GM12892 (cell line): Measurements from ENCODE around the gene TMEM109.

Source experiments
- POLR2A ChIP-seq: IDR thresholded peaks from 2 replicates; pipeline ENCODE4 v1.6.1; 2011; ENCODE audit warnings: low read depth, low read length, control low read depth
- POLR2AphosphoS5 ChIP-seq: IDR thresholded peaks from 2 replicates; pipeline ENCODE4 v1.6.1; 2011; ENCODE audit warnings: low read depth, low read length, control low read depth

DNA sequence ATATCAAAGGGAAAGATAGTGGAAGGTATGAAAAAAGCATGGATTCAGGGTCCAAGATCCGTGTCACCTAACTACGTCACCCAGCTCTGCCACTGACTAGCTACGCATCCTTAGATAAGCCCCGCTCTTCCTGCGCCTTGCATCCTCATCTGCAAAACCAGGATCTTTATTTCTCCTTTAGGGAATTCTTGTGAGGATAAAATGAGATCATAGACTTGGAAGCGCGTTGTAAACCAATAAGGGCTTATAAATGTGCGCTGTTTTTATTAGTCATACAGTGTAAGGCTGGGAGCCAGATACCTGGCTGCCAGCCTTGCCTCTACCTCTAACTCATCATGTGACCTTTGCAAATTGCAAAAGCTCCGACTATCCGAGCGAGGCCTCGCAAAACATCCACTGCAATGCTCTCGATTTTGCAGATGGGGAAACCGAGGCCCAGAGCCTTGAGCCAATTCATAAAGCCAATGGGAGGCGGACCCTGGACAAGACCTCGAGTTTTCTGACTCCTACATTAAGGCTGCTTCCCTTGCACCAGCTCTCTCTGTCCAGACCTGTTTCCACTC, 8.3 kb upstream of the TMEM109 start:
- no peak for TF ChIP-seq POLR2AphosphoS5
- no peak for TF ChIP-seq POLR2A
